KG1 (cell line): ENCODE results near the gene FOXP4.
"Not testable (repeated sequence)": the region's sequence is repeated elsewhere in the genome, so short reads cannot be mapped to it uniquely, and the experiment has no call there.

Experiments used
- DNase-seq: peaks from one replicate; lab custom pipeline; 2025; lab: John Stamatoyannopoulos, UW

FOXP4 gene

GRCh38 chr6:41599015-41599851, 53.1 kb downstream of the FOXP4 start:
- DNase-seq = no peak

- DNase-seq = no peak
These were observed 53.8 kb downstream of the FOXP4 start for GRCh38 chr6:41599852-41600445.

- no peak for DNase-seq
These were observed 54.5 kb downstream of the FOXP4 start for GRCh38 chr6:41600499-41601247.

GRCh38 chr6:41601248-41601549, 55.0 kb downstream of the FOXP4 start:
- DNase-seq = no peak

- no peak for DNase-seq
These were observed 56.2 kb downstream of the FOXP4 start for GRCh38 chr6:41602422-41602743.

- peak; percentile 64 for DNase-seq
These were observed 56.9 kb downstream of the FOXP4 start for GRCh38 chr6:41602864-41603608.

GRCh38 chr6:41604006-41604405, 57.8 kb downstream of the FOXP4 start:
- DNase-seq = no peak

- no peak for DNase-seq
These were observed 59.5 kb downstream of the FOXP4 start for GRCh38 chr6:41605649-41606048.

- no peak for DNase-seq
These were observed 60.9 kb downstream of the FOXP4 start for GRCh38 chr6:41607036-41607435.

GRCh38 chr6:41607736-41608135, 61.6 kb downstream of the FOXP4 start:
- DNase-seq = no peak

- no peak for DNase-seq
These were observed 62.4 kb downstream of the FOXP4 start for GRCh38 chr6:41608443-41609151.

GRCh38 chr6:41614715-41615114, 68.5 kb downstream of the FOXP4 start:
- DNase-seq = no peak

- DNase-seq = no peak
These were observed 69.1 kb downstream of the FOXP4 start for GRCh38 chr6:41615311-41615710.

GRCh38 chr6:41618598-41618997, 72.4 kb downstream of the FOXP4 start:
- no peak for DNase-seq

- not testable (repeated sequence) for DNase-seq
These were observed 73.0 kb downstream of the FOXP4 start for GRCh38 chr6:41619193-41619592.

- no peak for DNase-seq
These were observed 75.2 kb downstream of the FOXP4 start for GRCh38 chr6:41621367-41621766.

GRCh38 chr6:41621802-41622201, 75.6 kb downstream of the FOXP4 start:
- DNase-seq = no peak

- DNase-seq = no peak
These were observed 76.2 kb downstream of the FOXP4 start for GRCh38 chr6:41622206-41622988.

- no peak for DNase-seq
These were observed 77.1 kb downstream of the FOXP4 start for GRCh38 chr6:41623330-41623729.

- no peak for DNase-seq
These were observed 78.6 kb downstream of the FOXP4 start for GRCh38 chr6:41624621-41625380.
